CD8-positive, alpha-beta memory T cell (primary cell): ENCODE measurements around the gene OS9. TPM values are rescaled to one million over a fixed set of nuclear protein-coding genes. Genes with fewer than 3 reads are reported as not detected.
A peak's percentile ranks its signal among the peaks of the same experiment; 100 is the strongest.

ENCODE experiments used
- CTCF ChIA-PET: fragments of 350-600 bp; sonication (Branson Sonifier 250); formaldehyde crosslinking; loops from one replicate; lab custom pipeline; 2021; ENCODE audit warnings: antibody characterized with exemption; lab: Charles Lee
- POLR2A ChIA-PET: fragments of 350-600 bp; sonication (Branson Sonifier 250); formaldehyde crosslinking; loops from one replicate; lab custom pipeline; 2021; ENCODE audit warnings: antibody characterized with exemption; lab: Charles Lee
- DNase-seq, 5 donors: peaks; one replicate each; pipeline versions ENCODE4 v3.0.0 to v3.0.0-alpha.2; 2020 to 2022; ENCODE audit warnings: mixed read lengths in 1 of 5
- H3K27ac ChIP-seq: one replicate; pipeline ENCODE4 v1.7.0; 2013; ENCODE audit warnings: low read depth, mild to moderate bottlenecking, low read length, moderate library complexity
- H3K27me3 ChIP-seq: 2 replicates; pipeline ENCODE4 v1.7.0; 2013; ENCODE audit warnings: low read length, mild to moderate bottlenecking; ENCODE audit not compliant: insufficient read depth, poor library complexity, severe bottlenecking
- H3K36me3 ChIP-seq: 2 replicates; pipeline ENCODE4 v1.7.0; 2013; ENCODE audit warnings: mild to moderate bottlenecking, low read length, moderate library complexity; ENCODE audit not compliant: insufficient read depth
- H3K4me1 ChIP-seq: 2 replicates; pipeline ENCODE4 v1.7.0; 2013; ENCODE audit warnings: mild to moderate bottlenecking, low read length, moderate library complexity; ENCODE audit not compliant: insufficient read depth
- H3K4me3 ChIP-seq: 2 replicates; pipeline ENCODE4 v1.7.0; 2013; ENCODE audit warnings: mild to moderate bottlenecking, low read length
- H3K9me3 ChIP-seq: 2 replicates; pipeline ENCODE4 v1.7.0; 2013; ENCODE audit warnings: mild to moderate bottlenecking, low read length
- H3K27ac Mint-ChIP-seq, 8 donors: one replicate each; pipeline ENCODE4 v1.8.0; 2020 to 2021; ENCODE audit warnings: mixed read lengths in 8 of 8, mild to moderate bottlenecking in 6 of 8, inconsistent platforms in 3 of 8, moderate library complexity in 3 of 8
- H3K27me3 Mint-ChIP-seq, 2 donors: one replicate each; pipeline ENCODE4 v1.8.0; 2020 to 2021; ENCODE audit warnings: mixed read lengths in 2 of 2, mild to moderate bottlenecking in 1 of 2, moderate library complexity in 1 of 2
- H3K36me3 Mint-ChIP-seq, 3 donors: one replicate each; pipeline ENCODE4 v1.8.0; 2020 to 2021; ENCODE audit warnings: mixed read lengths in 3 of 3, inconsistent platforms in 1 of 3, mild to moderate bottlenecking in 1 of 3
- H3K4me1 Mint-ChIP-seq, 3 donors: one replicate each; pipeline ENCODE4 v1.8.0; 2020 to 2021; ENCODE audit warnings: mixed read lengths in 3 of 3, inconsistent platforms in 1 of 3, mild to moderate bottlenecking in 1 of 3
- H3K4me3 Mint-ChIP-seq, 7 donors: one replicate each; pipeline ENCODE4 v1.8.0; 2020 to 2021; ENCODE audit warnings: mixed read lengths in 7 of 7, mild to moderate bottlenecking in 6 of 7, moderate library complexity in 4 of 7, inconsistent platforms in 2 of 7
- H3K9me3 Mint-ChIP-seq, 5 donors: one replicate each; pipeline ENCODE4 v1.8.0; 2020 to 2022; ENCODE audit warnings: mixed read lengths in 5 of 5, mild to moderate bottlenecking in 3 of 5, moderate library complexity in 2 of 5, inconsistent platforms in 1 of 5
- polyA plus RNA-seq: library from polyadenylated mRNA; unstranded; fragments of 300-500 nt; fragmentation: Illumina TruSeq; gene quantifications from one replicate; pipeline ENCODE4 v1.2.3, GENCODE V29; 2021
- total RNA-seq, 2 experiments: library from RNA; stranded (reverse); gene quantifications; one replicate each; pipeline ENCODE4 v1.2.3, GENCODE V29; 2021

Gene OS9
- total and polyA plus RNA-seq, 3 experiments from 2014 or later = 86.9 to 103 (median 96.8) TPM

GRCh38 chr12:57715786-57716185 lies 21.9 kb downstream of the OS9 start:
- H3K4me1 Mint-ChIP-seq = peaks cover 0 to 2% (median 0%) of the 10 kb centered on the region in 3 donors
- Histone ChIP-seq H3K4me1 (no peaks in the 10 kb centered on the region), H3K36me3 (peaks cover 52% of the 10 kb centered on the region), H3K27me3 (no peaks in the 10 kb centered on the region), H3K27ac (no peak overlapping the region), H3K4me3 (no peak overlapping the region), H3K9me3 (no peaks in the 10 kb centered on the region)
- ChIA-PET POLR2A (no interaction called here), CTCF (no interaction called here)
- H3K36me3 Mint-ChIP-seq = peaks cover 8 to 78% (median 19%) of the 10 kb centered on the region in 3 donors
- H3K27ac Mint-ChIP-seq = peak overlapping the region in 1 of 8 donors; percentile 72
- peak overlapping the region in 1 of 7 donors; percentile 40 for H3K4me3 Mint-ChIP-seq
- no peaks in the 10 kb centered on the region for H3K9me3 Mint-ChIP-seq
- DNase-seq = no peak
- H3K27me3 Mint-ChIP-seq = peaks cover 0 to 1% of the 10 kb centered on the region in 2 donors

DNA sequence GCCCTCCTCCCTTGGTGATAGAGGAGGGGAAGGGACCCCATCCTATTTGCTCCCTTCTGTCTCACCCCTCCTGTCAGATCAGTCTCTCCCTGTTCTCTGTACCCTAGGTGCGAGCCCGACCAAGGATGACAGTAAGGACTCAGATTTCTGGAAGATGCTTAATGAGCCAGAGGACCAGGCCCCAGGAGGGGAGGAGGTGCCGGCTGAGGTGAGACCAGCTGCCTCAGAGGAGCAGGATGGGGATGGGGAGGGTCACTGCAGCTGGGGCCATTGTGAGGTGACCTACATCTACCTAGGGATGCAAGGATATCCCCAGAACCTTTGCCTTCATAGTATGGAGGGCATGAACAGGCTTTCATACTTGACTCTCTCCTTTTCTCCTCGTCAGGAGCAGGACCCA lies 22.4 kb downstream of the OS9 start:
- Mint-ChIP-seq H3K36me3 (peaks cover 8 to 82% (median 19%) of the 10 kb centered on the region in 3 donors), H3K27ac (peak overlapping the region in 3 of 8 donors; percentile 57 to 84 (median 83)), H3K4me1 (peaks cover 0 to 2% (median 0%) of the 10 kb centered on the region in 3 donors), H3K27me3 (no peaks in the 10 kb centered on the region), H3K4me3 (no peak overlapping the region), H3K9me3 (no peaks in the 10 kb centered on the region)
- H3K4me1 ChIP-seq = no peaks in the 10 kb centered on the region
- H3K27ac ChIP-seq = no peak overlapping the region
- no peak for DNase-seq
- H3K4me3 ChIP-seq = no peak overlapping the region
- no peaks in the 10 kb centered on the region for H3K27me3 ChIP-seq
- POLR2A ChIA-PET = no interaction called here
- CTCF ChIA-PET = no interaction called here
- H3K36me3 ChIP-seq = peaks cover 52% of the 10 kb centered on the region
- H3K9me3 ChIP-seq = no peaks in the 10 kb centered on the region

DNA sequence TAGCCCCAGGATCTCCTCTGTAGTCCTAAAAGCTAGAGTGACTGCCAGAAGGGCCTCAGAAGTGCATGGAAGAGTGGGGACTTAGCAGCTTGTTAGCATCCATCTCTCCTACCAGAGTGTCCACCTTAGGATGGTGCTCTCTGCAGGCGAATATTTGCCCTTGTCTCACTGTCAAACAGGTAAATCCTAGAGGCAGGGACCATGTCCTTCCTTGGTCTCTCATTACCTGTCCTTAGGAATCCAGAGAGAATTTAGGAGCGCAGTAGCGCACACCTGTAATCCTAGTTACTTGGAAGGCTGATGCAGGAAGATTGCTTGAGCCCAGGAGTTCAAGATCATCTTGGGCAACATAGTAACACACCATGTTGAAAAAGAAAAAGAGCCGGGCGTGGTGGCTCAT lies 23.2 kb downstream of the OS9 start:
- H3K36me3 Mint-ChIP-seq = peaks cover 8 to 81% (median 17%) of the 10 kb centered on the region in 3 donors
- POLR2A ChIA-PET = no interaction called here
- no peaks in the 10 kb centered on the region for H3K4me1 ChIP-seq

GRCh38 chr12:57717846-57718640 lies 24.1 kb downstream of the OS9 start:
- no peaks in the 10 kb centered on the region for H3K27me3 Mint-ChIP-seq
- H3K36me3 ChIP-seq = peaks cover 52% of the 10 kb centered on the region
- ChIA-PET CTCF (interaction anchor here (1.4 kb wide), 1 partner anchor 24 kb away, joined by 4 read pairs; the partner anchor contains the start of gene OS9), POLR2A (no interaction called here)
- no peaks in the 10 kb centered on the region for H3K9me3 Mint-ChIP-seq
- H3K4me1 ChIP-seq = no peaks in the 10 kb centered on the region
- H3K4me3 Mint-ChIP-seq = no peak overlapping the region
- no peak overlapping the region for H3K4me3 ChIP-seq
- no peaks in the 10 kb centered on the region for H3K9me3 ChIP-seq
- no peaks in the 10 kb centered on the region for H3K27me3 ChIP-seq
- peaks cover 4 to 73% (median 17%) of the 10 kb centered on the region in 3 donors for H3K36me3 Mint-ChIP-seq
- no peak for DNase-seq
- no peak overlapping the region for H3K27ac ChIP-seq
- peaks cover 0 to 6% (median 0%) of the 10 kb centered on the region in 3 donors for H3K4me1 Mint-ChIP-seq
- H3K27ac Mint-ChIP-seq = peak overlapping the region in 2 of 8 donors; percentile 83 to 88

More for the DNA sequence above, 23.2 kb downstream of the OS9 start:
- Mint-ChIP-seq H3K4me3 (no peak overlapping the region), H3K9me3 (no peaks in the 10 kb centered on the region), H3K27ac (peak overlapping the region in 1 of 8 donors; percentile 42), H3K27me3 (no peaks in the 10 kb centered on the region), H3K4me1 (peaks cover 0 to 3% (median 0%) of the 10 kb centered on the region in 3 donors)
- CTCF ChIA-PET = interaction anchor here (1.0 kb wide), 1 partner anchor 25 kb away, joined by 3 read pairs; no protein-coding TSS in a partner anchor
- H3K36me3 ChIP-seq = peaks cover 52% of the 10 kb centered on the region
- H3K4me3 ChIP-seq = no peak overlapping the region
- no peak overlapping the region for H3K27ac ChIP-seq
- DNase-seq = no peak
- no peaks in the 10 kb centered on the region for H3K9me3 ChIP-seq
- H3K27me3 ChIP-seq = no peaks in the 10 kb centered on the region

DNA sequence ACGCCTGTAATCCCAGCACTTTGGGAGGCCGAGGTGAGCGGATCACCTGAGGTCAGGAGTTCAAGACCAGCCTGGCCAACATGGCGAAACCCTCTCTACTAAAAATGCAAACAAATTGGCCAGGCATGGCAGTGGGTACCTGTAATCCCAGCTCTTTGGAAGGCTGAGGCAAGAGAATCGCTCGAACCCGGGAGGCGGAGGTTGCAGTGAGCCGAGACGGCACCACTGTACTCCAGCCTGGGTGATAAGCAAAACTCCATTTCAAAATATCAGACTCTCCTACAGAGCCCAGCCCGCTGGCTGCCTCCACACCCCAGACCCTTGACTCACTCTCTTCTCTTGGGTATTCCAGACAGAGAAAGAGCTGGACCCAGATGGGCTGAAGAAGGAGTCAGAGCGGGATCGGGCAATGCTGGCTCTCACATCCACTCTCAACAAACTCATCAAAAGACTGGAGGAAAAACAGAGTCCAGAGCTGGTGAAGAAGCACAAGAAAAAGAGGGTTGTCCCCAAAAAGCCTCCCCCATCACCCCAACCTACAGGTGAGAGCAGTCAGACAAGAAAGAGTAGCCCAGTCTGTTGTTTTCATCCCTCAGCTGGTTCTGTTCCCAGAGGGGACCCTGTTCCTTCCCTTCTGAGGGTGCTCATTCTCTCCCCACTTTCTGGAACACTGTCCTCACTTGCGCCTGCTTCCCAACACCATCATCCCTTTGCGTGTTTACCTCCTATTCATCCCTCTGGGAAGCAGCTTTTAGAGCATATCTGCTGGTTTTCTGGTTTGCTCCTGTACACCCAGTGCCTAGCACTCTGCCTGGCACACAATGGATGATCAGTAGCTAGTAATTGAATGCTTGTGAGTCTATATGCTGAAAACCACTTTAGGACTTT lies 25.0 kb downstream of the OS9 start:
- Histone ChIP-seq H3K9me3 (no peaks in the 10 kb centered on the region), H3K4me3 (no peak overlapping the region), H3K27ac (no peak overlapping the region), H3K4me1 (no peaks in the 10 kb centered on the region), H3K36me3 (peaks cover 52% of the 10 kb centered on the region), H3K27me3 (no peaks in the 10 kb centered on the region)
- ChIA-PET CTCF (interaction anchor here (1.4 to 2.2 kb wide), 2 partner anchors 23 to 25 kb away, joined by 4 to 8 read pairs; partner anchors contain the start of gene OS9), POLR2A (interaction anchor here (1.2 kb wide), 1 partner anchor 26 kb away, joined by 3 read pairs; the partner anchor contains the start of gene TSPAN31)
- no peak for DNase-seq
- H3K27ac Mint-ChIP-seq = peak overlapping the region in 6 of 8 donors; percentile 26 to 83 (median 59)
- H3K9me3 Mint-ChIP-seq = no peaks in the 10 kb centered on the region
- H3K4me1 Mint-ChIP-seq = peaks cover 0 to 15% (median 8%) of the 10 kb centered on the region in 3 donors
- no peaks in the 10 kb centered on the region for H3K27me3 Mint-ChIP-seq
- peaks cover 4 to 67% (median 17%) of the 10 kb centered on the region in 3 donors for H3K36me3 Mint-ChIP-seq
- H3K4me3 Mint-ChIP-seq = no peak overlapping the region

DNA sequence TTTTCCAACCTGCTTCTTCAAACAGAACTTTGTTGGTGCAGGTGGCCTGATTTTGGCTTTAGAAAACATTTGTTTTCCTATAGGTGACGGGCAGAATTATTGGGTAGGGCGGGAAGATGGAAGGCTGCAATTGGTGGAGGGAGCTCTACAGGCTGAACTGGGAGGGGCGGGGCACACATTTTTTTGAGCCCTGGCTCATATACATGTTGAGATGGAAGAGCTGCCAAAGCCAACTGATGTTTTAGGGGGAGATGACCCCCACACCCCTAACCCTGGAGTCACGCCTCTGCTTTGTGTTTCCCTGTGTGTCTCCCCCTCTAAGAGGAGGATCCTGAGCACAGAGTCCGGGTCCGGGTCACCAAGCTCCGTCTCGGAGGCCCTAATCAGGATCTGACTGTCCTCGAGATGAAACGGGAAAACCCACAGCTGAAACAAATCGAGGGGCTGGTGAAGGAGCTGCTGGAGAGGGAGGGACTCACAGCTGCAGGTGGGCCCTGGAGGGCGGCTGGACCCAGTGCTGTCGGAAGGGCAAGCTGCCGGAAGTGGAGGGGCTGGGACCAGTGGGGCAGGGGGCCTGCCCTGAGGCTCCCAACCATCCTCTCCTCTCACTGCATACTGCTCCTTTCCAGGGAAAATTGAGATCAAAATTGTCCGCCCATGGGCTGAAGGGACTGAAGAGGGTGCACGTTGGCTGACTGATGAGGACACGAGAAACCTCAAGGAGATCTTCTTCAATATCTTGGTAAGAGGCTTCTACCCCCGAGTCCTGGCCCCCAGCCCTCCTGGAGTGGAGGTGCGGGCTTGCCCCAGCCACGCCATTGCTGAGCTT lies 26.1 kb downstream of the OS9 start:
- Histone ChIP-seq H3K4me1 (no peaks in the 10 kb centered on the region), H3K4me3 (no peak overlapping the region), H3K27me3 (no peaks in the 10 kb centered on the region), H3K27ac (no peak overlapping the region), H3K9me3 (no peaks in the 10 kb centered on the region), H3K36me3 (peaks cover 48% of the 10 kb centered on the region)
- DNase-seq = no peak
- Mint-ChIP-seq H3K27me3 (no peaks in the 10 kb centered on the region), H3K4me1 (peaks cover 5 to 26% (median 14%) of the 10 kb centered on the region in 3 donors), H3K9me3 (no peaks in the 10 kb centered on the region), H3K27ac (peak overlapping the region in 5 of 8 donors; percentile 5 to 81 (median 70)), H3K36me3 (peaks cover 4 to 66% (median 17%) of the 10 kb centered on the region in 3 donors), H3K4me3 (no peak overlapping the region)
- CTCF ChIA-PET = interaction anchor here (1.0 to 2.2 kb wide), 3 partner anchors 21 to 261 kb away, joined by 3 to 8 read pairs (median 4); partner anchors contain the start of gene B4GALNT1
- POLR2A ChIA-PET = interaction anchor here (0.6 to 1.2 kb wide), 2 partner anchors 25 to 417 kb away, joined by 3 to 6 read pairs; partner anchors contain the start of gene TSPAN31
